Motor neuron (in vitro differentiated cells): Measurements from ENCODE around the gene UQCC2. TPM values are rescaled to one million over a fixed set of nuclear protein-coding genes. Genes with fewer than 3 reads are reported as not detected.

Experiments
- ATAC-seq, 8 experiments: fragments of 200-7000 bp; cut with Tn5 transposase; replicated peaks in 6 of 8; 2 replicates each; pipeline ENCODE4 v1.8.0; 2021; ENCODE audit warnings: mild to moderate bottlenecking in 8 of 8, moderate library complexity in 8 of 8
- H3K27ac ChIP-seq, 2 donors: fragments of 250-450 bp; sonication (Bioruptor Pico); 2 replicates each; pipeline ENCODE4 v1.9.0; 2021; ENCODE audit warnings: antibody characterized with exemption in 2 of 2, mild to moderate bottlenecking in 2 of 2, moderate library complexity in 1 of 2
- H3K4me1 ChIP-seq, 2 donors: fragments of 250-450 bp; sonication (Bioruptor Pico); replicated peaks in 1 of 2; 2 replicates each; pipeline ENCODE4 v1.6.1; 2021; ENCODE audit warnings: antibody characterized with exemption in 2 of 2, mild to moderate bottlenecking in 2 of 2, moderate library complexity in 1 of 2
- H3K4me3 ChIP-seq, 5 donors: fragments of 250-450 bp; sonication (Bioruptor Pico); 2 replicates each; pipeline ENCODE4 v1.9.0; 2021; ENCODE audit warnings: antibody characterized with exemption in 5 of 5, mild to moderate bottlenecking in 5 of 5, moderate library complexity in 4 of 5
- WGBS, 10 experiments: fragments of 450-650 bp; shearing (Covaris generic); methylation state at CpG; one replicate each; pipeline ENCODE4 v1.0.0; 2022; 5-methylcytosine and 5-hydroxymethylcytosine counted together
- in situ Hi-C, 9 experiments: fragments of 400-800 bp; cut with MboI; loops; one replicate each; pipeline ENCODE4 v1.15.0; 2021; ENCODE audit warnings: low sequenced_read_pairs in 9 of 9, low pct_unique_long_range_greater_than_20kb in 2 of 9; ENCODE audit not compliant: unreplicated experiment in 9 of 9
- total RNA-seq, 8 experiments: library from RNA; unstranded; fragments of 300-600 nt; gene quantifications; 2 replicates each; pipeline versions ENCODE4 v1.2.3 to v1.2.4, GENCODE V29; 2022

UQCC2 gene
- total RNA-seq, 8 experiments from 2014 or later: 53.4 to 130 (median 71.2) TPM

DNA sequence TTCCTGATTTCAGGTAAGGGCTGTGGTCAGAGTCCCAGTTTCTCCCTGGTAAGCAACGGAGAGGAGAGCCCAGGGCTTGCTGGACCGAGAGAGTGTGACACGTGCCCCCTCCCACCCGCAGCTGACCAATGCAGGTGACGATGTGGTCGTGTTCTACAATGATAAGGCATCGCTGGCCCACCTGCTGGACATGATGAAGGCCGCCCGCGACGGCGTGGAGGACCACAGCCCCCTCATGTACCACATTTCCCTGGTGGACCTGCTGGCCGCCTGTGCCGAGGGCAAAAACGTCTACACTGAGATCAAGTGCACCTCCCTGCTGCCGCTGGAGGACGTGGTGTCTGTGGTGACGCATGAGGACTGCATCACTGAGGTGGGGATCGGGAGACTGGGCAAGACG is 31.7 kb downstream of the UQCC2 start:
- H3K4me3 ChIP-seq: no peak overlapping the region
- ATAC-seq: no peak
- peaks cover 0 to 6% of the 10 kb centered on the region in 2 donors for H3K4me1 ChIP-seq
- H3K27ac ChIP-seq: no peak overlapping the region
- WGBS, 10 experiments: 85 to 90% (median 89%) methylated on average over 2 to 9 of the region's 20 CpGs; no CpG with 5 or more reads in 6 of the 10 experiments
- in situ Hi-C loops: loop anchor here in 1 of 9 experiments (10.0 kb wide), 1 partner anchor 85 kb away; no protein-coding TSS in a partner anchor

DNA sequence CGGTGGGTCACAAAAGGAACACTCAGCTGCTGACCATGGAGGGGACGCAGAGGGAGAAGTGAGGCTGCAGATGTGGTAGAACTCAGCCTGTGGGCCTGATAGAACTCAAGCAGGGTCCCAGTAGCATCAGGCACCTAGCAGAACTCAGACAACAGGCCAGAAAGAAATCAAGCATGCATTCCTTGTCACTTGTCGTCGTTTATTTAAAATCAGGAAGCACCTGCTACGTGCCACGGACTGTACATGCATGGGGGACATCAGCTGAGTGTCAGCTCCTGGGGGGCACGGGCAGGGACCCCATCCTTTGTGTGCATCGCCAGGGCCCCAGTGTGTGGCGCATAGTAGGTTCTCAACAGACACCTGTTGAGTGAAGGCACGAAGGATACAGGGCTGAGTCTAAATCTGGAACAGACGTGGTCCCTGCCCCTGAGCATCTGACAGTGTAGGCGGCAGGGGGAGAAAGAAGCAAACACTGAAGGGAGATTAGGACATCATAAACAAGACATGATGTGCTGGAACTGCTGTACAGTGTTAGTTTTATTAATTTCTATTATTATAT is 32.5 kb downstream of the UQCC2 start:
- peaks cover 7 to 12% of the 10 kb centered on the region in 2 donors for H3K4me1 ChIP-seq
- ATAC-seq: no peak
- WGBS, 10 experiments: 90 to 100% (median 98%) methylated on average over 1 to 5 of the region's 12 CpGs; no CpG with 5 or more reads in 6 of the 10 experiments
- H3K27ac ChIP-seq: no peak overlapping the region
- in situ Hi-C loops: loop anchor here in 1 of 9 experiments (10.0 kb wide), 1 partner anchor 84 kb away; no protein-coding TSS in a partner anchor
- H3K4me3 ChIP-seq: no peak overlapping the region

DNA sequence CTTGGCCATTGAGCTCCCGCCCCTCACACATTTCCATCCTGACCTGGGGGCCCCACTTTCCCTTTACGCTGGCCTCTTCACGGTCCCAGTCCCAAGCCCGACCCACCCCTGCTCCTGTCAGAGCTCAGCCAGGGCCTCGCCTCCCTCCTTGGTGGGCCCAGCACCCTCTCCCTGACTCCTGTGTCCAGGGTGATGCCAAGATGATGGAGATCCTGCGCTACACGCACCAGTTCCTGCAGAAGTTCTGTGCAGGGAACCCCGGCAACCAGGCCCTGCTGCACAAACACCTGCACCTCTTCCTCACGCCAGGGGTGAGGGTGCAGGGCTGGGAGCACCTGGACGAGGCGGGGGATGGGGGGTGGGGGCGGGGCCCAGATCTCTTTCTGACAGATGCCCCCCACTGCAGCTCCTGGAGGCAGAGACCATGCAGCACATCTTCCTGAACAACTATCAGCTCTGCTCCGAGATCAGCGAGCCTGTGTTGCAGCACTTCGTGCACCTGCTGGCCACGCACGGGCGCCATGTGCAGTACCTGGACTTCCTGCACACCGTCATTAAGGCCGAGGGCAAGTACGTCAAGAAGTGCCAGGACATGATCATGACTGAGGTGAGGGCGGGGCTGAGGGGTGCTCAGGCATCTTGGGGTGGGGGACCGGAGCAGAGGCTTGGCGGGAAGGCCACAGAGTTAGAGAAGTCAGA is 33.1 kb downstream of the UQCC2 start:
- Histone ChIP-seq H3K4me3 (no peak overlapping the region), H3K4me1 (peaks cover 11 to 18% of the 10 kb centered on the region in 2 donors), H3K27ac (no peak overlapping the region)
- in situ Hi-C loops: loop anchor here in 1 of 9 experiments (10.0 kb wide), 1 partner anchor 84 kb away; no protein-coding TSS in a partner anchor
- 0 to 90% methylated on average over 1 to 4 of the region's 24 CpGs; no CpG with 5 or more reads in 8 of the 10 experiments for WGBS, 10 experiments
- peak in 1 of 8 experiments; percentile 63 for ATAC-seq

DNA sequence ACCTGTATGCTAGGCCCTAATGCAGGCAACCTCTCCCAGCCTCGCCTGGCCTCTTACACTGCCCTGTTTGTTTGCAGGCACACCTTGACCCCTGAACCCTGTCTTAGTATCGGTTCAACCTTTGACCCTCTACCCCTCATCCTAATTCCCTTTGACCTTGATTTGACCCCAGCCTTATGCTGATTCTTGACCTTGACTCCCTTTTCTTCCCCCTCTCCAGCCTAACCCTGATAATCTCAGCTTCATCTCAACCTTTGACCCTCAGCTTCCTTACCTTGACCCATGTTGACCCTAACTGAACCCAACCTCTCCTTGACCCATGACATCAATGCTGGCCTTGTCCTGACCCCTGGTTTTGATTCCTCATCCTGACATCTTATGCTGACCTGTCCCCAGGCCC is 33.8 kb downstream of the UQCC2 start:
- in situ Hi-C loops: loop anchor here in 1 of 9 experiments (10.0 kb wide), 1 partner anchor 83 kb away; no protein-coding TSS in a partner anchor

DNA sequence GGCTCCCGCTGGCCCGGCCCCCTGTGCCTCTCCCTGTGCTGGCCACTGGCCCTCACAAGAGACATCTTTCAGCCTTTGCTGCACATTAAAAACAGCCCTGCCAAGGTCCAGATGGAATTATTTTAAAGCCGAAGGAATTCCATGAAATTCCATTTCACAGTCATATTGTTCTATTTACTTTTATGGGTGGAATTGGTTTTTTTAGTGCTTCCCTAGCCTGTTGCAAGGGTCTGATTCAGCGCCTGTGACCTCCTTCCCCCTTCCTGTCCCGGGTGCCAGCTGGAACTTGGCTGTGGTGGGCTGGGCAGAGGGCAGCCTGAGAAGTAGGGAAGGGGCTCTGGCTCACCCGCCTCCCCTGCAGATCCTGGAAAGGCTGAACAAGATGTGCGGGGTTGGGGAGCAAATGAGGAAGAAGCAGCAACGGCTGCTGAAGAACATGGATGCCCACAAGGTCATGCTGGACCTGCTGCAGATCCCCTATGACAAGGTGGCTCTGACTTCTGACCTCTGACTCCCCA is 34.3 kb downstream of the UQCC2 start:
- no peak overlapping the region for H3K27ac ChIP-seq
- ATAC-seq: peak in 1 of 8 experiments; percentile 53
- H3K4me3 ChIP-seq: no peak overlapping the region
- in situ Hi-C loops: loop anchor here in 1 of 9 experiments (10.0 kb wide), 1 partner anchor 82 kb away; no protein-coding TSS in a partner anchor
- 0 to 100% (median 64%) methylated on average over 1 to 3 of the region's 8 CpGs; no CpG with 5 or more reads in 2 of the 10 experiments for WGBS, 10 experiments
- peaks cover 11 to 26% of the 10 kb centered on the region in 2 donors for H3K4me1 ChIP-seq

More for the DNA sequence above, 33.8 kb downstream of the UQCC2 start:
- no peak overlapping the region for H3K27ac ChIP-seq
- peaks cover 11 to 25% of the 10 kb centered on the region in 2 donors for H3K4me1 ChIP-seq
- no peak overlapping the region for H3K4me3 ChIP-seq
- ATAC-seq: no peak
- WGBS, 10 experiments: 73 to 100% (median 93%) methylated on average over 1 to 2 of the region's 2 CpGs; no CpG with 5 or more reads in 2 of the 10 experiments

DNA sequence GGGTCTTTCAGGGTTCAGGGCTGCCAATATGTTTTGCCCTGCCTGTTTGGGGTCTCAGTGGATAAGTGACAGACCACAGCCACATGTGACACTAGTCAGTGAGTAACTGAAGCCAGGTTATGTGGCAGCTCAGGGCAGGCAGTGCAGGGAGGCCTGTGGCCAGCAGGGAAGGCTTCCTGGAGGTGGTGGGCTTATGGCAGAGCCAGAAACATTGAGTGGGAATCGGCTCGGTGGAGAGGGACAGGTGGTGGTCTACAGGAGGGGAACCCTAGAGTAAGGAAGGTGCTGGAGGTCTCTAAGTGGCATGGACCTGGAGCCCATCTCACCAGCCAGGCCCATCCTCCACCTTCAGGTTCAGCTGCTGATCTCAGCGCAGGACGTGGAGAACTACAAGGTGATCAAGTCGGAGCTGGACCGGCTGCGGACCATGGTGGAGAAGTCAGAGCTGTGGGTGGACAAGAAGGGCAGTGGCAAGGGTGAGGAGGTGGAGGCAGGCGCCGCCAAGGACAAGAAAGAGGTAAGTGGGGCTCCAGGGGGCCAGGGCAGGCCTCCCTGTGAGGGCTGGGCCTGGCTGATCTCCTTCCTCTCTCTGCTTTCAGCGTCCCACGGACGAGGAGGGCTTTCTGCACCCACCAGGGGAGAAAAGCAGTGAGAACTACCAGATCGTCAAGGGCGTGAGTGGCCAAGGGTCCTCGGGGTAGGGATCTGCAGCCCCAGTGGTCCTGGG is 34.9 kb downstream of the UQCC2 start:
- WGBS, 10 experiments: 36 to 100% (median 92%) methylated on average over 1 to 5 of the region's 15 CpGs; no CpG with 5 or more reads in 4 of the 10 experiments
- H3K27ac ChIP-seq: no peak overlapping the region
- ATAC-seq: no peak
- H3K4me1 ChIP-seq: peaks cover 11 to 26% of the 10 kb centered on the region in 2 donors
- in situ Hi-C loops: loop anchor here in 1 of 9 experiments (10.0 kb wide), 1 partner anchor 82 kb away; no protein-coding TSS in a partner anchor
- no peak overlapping the region for H3K4me3 ChIP-seq

DNA sequence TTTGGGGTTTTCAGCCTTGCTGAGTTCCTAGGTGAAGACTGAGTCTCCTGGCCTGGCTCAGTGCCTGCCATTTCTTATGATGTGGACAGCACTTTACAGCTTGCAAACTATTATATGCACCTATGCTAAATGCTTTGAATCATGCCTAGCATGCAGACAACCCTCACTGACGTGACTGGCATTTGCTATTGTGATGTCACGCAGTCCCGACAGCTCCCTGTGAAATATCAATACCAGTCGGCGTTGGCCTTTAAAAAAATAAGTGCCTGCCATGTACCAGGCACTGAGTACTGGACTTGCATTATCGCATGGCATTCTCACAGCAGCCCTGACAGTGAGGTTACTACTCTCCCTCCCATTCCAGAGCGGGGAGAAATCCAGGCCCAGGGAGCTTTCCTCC is 35.5 kb downstream of the UQCC2 start:
- 53 to 100% (median 80%) methylated on average over 1 to 7 of the region's 7 CpGs; no CpG with 5 or more reads in 2 of the 10 experiments for WGBS, 10 experiments
- no peak overlapping the region for H3K27ac ChIP-seq
- no peak for ATAC-seq
- H3K4me3 ChIP-seq: no peak overlapping the region
- in situ Hi-C loops: loop anchor here in 1 of 9 experiments (10.0 kb wide), 1 partner anchor 81 kb away; no protein-coding TSS in a partner anchor
- H3K4me1 ChIP-seq: peaks cover 11 to 26% of the 10 kb centered on the region in 2 donors

DNA sequence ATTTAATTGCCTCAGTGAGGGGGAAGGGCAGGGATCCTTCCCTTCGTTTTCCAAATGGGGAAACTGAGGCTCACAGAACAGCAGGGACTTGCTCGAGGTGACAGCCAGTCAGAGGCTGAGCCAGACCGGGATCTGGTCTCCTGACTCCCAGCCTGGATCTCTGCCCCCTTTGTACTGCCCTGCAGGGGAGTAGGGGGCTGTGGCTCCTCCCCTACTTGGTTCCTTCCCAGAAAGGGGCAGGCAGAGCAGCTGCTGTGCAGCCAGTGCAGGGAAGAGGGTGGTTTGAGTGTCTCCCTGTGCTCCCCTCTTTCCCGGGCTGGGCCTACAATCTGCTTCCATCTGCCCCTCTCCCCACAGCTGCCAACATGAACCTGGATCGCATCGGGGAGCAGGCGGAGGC is 37.6 kb downstream of the UQCC2 start:
- in situ Hi-C loops: loop anchor here in 1 of 9 experiments (10.0 kb wide), 1 partner anchor 79 kb away; no protein-coding TSS in a partner anchor
- H3K4me1 ChIP-seq: peaks cover 11 to 26% of the 10 kb centered on the region in 2 donors
- 21 to 80% (median 60%) methylated on average over 2 to 4 of the region's 7 CpGs; no CpG with 5 or more reads in 7 of the 10 experiments for WGBS, 10 experiments
- peak in 5 of 8 experiments; percentile 15 to 48 (median 39) for ATAC-seq
- no peak overlapping the region for H3K4me3 ChIP-seq
- H3K27ac ChIP-seq: no peak overlapping the region

DNA sequence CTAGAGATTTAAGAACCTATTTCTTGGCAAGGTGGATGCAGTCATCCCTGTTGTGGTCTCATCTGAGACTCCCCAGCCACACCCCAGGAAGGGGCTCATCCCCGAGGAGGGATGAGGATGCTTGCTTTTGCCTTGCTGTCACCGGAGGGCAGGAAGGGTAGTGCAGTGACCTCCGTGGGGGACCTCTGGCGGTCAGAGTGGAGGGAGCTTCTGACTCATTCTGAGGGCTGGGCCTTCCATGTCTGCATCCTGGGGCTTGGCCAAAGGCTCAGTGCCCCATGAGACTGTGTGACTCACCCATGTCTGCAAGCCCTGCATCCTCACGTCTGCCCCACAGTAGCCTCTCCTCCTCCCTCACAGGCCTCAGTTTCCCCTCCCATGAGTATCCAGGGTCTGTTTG is 38.7 kb downstream of the UQCC2 start:
- WGBS, 10 experiments: 0 to 80% (median 33%) methylated on average over 1 of the region's 5 CpGs; no CpG with 5 or more reads in 6 of the 10 experiments
- Histone ChIP-seq H3K4me1 (peaks cover 11 to 21% of the 10 kb centered on the region in 2 donors), H3K27ac (no peak overlapping the region), H3K4me3 (no peak overlapping the region)
- in situ Hi-C loops: loop anchor here in 1 of 9 experiments (10.0 kb wide), 1 partner anchor 78 kb away; no protein-coding TSS in a partner anchor
- peak; percentile 77 to 89 (median 82) for ATAC-seq

DNA sequence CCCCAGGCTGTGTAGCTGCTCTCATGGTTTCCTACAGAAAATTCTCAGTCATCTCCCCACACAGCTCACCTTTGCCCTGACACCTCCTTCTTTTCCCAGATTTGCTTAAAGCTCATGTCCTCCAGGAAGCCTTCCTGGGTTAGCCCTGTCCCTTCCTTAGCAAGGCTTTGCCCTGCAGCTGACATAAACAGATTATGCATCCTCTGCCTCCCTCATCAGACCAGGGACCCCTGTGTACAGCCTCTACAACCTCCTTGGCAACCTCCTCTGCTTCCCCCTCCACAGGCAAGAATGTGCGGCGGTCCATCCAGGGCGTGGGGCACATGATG is 39.8 kb downstream of the UQCC2 start:
- WGBS, 10 experiments: 100% methylated on average over 3 of the region's 3 CpGs; no CpG with 5 or more reads in 7 of the 10 experiments
- Histone ChIP-seq H3K27ac (no peak overlapping the region), H3K4me3 (no peak overlapping the region), H3K4me1 (peaks cover 11 to 21% of the 10 kb centered on the region in 2 donors)
- in situ Hi-C loops: loop anchor here in 1 of 9 experiments (10.0 kb wide), 1 partner anchor 77 kb away; no protein-coding TSS in a partner anchor
- no peak for ATAC-seq

DNA sequence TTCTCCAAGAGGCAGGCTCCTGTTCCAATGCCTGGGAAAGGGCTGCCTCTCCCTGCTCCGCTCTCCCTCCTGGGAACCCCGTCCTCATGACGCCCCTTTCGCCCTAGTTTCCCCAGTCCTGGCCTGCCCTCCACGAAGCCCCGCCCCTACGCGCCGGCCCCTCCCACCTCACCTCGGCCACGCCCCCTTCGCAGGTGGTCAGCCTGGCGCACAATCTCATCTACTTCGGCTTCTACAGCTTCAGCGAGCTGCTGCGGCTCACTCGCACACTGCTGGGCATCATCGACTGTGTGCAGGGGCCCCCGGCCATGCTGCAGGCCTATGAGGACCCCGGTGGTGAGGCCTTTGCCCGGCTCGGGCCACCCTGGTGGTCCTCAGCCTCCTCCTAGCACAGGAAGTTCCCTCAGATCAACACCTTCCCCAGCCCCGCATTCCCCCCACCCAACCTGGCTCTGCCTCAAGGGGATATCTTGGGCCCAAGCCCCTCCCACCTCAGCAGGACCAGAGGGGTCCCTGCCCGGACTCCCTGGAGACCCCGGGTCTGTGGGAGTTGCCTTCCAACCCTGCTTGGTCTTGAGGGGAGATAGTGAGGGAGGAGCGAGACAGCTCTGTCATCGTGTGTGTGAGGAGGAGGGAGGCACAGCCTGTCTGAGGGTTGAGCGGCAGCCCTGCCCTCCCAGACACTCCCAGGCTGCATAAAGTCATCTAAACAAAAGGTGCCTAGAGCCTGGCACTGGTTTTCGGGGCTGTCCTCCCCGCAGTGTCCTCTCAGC is 40.3 kb downstream of the UQCC2 start:
- WGBS, 10 experiments: 68 to 80% methylated on average over 1 to 4 of the region's 30 CpGs; no CpG with 5 or more reads in 8 of the 10 experiments
- in situ Hi-C loops: loop anchor here in 1 of 9 experiments (10.0 kb wide), 1 partner anchor 76 kb away; no protein-coding TSS in a partner anchor
- H3K4me3 ChIP-seq: no peak overlapping the region
- peak in 7 of 8 experiments; percentile 2 to 46 (median 19) for ATAC-seq
- no peak overlapping the region for H3K27ac ChIP-seq
- peaks cover 11 to 21% of the 10 kb centered on the region in 2 donors for H3K4me1 ChIP-seq
